HT-29 (cell line): Measurements from ENCODE around the gene JAZF1. TPM values are rescaled to one million over a fixed set of nuclear protein-coding genes. Genes with fewer than 3 reads are reported as not detected.

Source experiments
- DNase-seq: peaks from one replicate; pipeline ENCODE4 v3.0.0-alpha.2; 2015; ENCODE audit warnings: low spot score
- total RNA-seq: library from RNA; depleted of rRNA; stranded (reverse); fragments of >200 nt; shearing (Covaris generic); gene quantifications from 2 replicates; pipeline ENCODE4 v1.2.3, GENCODE V29; 2014

Gene JAZF1
- total RNA-seq, 1 experiment from 2014 or later: not detected

DNA sequence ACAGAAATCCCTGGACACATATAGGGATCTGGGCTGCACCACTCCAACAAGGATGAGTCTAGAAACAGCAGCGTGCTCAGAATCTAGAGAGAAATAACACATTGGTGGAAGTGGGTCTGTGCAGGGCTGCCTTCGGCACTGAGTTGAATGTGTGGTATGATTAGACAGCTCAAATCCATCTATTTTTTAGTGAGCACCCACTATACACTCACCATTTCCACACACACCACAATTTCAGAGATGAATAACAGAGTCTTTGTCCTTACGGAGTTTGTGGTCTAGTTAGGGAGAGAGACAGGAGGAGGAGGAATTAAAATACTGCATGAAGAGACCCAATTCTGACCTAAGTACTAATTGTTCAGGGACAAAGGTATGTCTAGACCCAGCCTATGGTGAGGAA lies 44.2 kb downstream of the JAZF1 start:
- DNase-seq: no peak

DNA sequence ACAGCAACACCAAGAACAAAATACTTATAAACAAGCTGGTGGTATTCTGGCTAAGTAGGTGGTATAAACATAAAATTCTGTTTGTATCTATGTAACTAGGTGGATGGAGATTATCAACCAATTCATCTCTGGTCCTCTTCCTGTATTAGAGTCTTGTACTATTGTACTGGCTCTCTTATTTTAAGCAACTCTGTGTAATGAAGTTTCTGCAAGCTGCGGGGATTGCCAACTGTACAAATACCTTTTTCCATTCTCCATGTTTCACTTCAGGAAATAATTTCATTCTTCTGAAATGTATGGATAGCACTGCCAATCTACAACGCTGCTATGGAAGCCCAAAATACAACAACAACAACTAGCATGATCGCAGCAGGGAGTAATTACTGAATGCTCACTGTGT lies 44.8 kb downstream of the JAZF1 start:
- DNase-seq: no peak

DNA sequence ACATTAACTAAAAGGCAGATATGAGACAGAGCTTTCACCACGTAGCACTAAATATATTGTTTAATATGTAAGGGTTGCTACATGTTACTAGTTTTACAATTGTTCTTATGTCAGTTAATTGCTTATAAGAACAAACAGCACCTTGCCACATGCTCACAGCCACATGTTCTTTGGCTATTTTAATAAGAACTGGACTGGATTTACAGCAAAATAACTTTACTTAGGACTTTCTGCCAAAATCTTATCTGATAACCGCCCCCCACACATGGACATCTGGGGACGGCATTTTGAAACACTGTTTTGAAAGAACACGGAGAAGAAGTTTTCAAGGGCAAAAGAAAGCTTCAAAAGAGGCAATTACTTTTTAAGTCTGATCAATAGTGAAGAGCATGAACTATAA lies 45.3 kb downstream of the JAZF1 start:
- DNase-seq: no peak

DNA sequence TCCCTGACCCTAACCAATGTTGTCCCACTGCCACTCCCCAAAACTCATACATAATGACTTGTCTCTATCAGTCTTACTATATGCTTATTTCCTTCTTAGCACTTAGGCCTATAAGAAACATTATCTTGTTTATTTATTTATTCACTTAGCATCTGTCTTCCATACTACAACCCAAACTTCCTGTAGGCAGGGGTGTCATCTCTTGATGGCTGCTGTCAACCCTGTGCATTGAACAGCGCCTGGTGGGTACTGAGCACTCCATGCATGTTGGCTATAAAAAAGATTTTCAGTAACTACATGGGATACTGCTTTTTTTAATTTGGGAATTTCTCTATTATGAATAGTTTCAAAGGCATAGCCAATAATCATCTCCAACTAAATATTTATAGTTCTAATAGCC lies 46.7 kb downstream of the JAZF1 start:
- no peak for DNase-seq

DNA sequence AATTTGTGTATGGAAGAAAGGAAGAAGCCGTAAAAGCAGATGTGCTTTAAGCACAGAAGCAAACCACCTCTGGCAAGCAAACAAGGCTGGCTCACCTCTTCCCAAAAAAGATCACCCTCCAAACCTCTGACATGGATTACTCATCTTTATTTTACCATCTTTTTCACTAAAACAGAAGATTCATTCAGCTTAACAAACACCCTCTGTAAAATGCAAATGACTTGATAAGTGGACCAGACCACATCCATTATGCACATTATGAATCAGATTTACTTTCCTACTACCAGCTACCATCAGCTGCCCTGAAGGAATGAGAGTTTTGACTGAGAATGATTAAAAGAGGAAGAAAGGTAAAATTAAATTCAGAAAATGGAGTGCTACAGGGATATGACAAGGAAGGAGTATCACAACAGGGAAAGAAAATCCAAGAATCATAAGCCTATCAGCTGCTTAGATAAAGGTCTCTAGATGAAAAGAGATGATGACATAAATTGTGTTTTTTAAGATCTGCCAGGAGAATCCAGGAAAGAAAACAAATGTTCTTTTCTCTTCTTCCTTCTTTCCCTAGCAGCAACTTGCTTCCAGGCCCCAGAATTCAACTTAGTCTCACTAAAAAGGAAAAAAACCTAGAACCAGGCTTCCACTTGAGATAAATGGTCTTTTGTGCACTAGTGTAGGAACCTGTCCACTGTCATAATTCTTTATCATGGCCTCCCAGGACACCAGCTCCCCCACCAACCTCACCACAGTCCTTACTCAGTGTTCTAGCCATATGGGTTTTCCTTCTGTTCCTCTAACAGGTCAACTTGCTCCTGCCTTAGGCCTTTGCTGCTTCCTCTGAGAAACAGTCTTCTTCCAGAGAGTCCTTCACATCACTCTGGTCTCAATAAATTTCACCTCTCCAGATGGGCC lies 47.4 kb downstream of the JAZF1 start:
- no peak for DNase-seq

DNA sequence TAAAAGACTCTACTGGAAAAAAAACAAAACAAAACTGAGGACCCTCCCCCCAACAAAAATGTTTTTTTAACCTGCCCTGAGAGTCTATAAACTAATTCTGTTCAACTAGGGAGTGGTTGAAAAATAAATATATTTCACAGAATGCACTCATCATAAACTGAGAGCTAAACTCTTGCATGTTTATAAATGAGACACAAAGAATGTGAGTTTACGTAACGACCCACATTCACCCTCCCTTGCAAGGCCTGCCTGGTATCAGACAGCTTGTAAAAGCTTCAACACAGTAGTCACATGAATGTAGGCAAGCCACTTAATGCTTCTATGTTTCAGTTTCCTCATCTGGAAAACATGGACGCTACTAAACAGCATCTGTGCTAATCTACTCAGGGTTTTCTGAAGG lies 50.3 kb downstream of the JAZF1 start:
- no peak for DNase-seq

DNA sequence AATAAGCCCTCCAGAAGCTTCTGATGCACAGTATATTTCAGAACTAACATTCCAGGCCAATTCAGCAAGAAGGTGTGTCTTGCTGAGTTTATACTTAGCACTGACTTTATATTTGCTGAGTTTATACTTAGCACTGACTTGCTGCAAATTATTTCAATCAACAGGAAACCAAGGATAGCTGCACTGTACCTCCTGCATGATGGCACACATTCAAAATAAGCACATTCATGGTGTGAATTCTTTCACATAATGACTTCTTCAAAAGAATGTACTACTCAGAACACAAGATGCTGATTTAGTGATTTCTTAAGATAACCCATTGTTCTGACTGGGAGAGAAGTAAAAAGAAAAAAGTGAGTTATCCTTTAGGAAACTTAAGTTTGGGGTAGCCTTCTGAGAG lies 52.0 kb downstream of the JAZF1 start:
- DNase-seq: no peak

DNA sequence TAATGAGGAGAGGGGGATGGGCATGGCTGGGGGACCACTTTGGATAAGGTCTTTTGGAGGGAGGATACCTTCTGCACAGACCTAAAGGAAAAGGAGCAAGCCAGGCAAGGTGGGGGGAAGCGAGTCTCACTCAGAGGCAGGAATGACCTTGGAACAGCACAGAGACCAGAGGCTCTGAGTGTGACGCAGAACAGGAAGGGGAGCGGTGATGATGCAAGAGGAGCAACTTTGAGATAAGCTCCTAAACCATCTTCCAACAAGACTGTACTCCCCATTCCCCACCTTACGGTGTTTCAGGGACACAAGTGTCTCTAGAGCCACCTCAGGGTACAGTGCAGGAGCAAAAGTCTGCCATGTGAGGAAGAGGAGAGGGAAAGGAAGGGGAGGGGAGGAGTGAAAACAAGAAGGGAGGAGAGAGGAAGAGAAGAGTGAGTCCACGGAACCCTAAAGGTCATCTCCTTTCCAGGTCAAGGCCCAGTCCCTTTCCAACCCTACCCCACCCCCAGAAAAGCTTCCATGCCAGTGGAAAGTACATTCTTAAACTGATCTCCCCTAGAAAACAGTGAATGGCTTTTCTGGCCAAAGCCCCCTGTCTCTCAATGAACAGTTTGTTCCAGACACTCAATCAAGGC lies 54.1 kb downstream of the JAZF1 start:
- DNase-seq: no peak

DNA sequence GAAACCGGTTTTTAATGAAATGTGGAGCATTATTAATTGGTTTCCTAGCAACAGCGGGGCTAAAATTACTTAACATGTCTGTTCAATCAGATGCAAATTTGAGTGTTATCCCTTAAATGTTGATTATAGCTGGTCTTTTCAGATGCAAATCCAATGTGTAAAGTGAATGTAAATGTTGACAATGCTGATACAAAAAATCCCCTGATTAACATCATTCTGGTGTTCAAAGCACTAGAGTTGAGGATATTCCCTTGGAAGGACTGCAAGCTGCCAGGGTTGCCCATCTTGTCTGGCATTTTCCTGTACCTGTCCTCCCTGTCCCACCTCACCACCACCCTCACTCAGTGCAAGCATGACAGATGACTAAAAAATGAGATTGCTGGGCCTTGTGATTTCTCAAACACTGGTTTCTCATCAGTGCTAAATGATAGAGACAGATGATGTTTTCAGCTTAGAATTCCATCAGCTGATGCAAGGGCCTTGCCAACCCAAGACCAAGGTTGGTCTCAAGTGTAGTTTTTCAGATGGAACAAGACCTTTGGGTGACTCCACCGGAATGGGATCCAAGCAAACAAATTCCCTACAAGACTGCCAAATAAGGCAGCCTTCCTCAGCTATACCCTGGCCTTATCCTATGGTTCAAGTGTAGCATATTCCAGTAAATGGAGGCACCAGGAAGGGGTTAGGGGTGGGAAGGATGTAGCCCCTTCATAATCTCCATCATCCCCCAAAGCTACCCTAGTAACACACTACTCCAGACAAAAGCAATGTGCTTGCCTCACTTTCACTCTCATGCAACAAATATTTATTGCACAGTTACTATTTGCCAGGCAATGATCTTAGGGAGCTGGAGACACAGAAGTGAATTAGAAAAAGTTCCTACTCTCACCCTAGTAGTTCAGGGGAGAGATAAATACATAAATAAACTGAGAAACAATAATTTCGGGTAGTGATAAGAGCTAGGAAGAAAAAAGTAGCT lies 54.9 kb downstream of the JAZF1 start:
- no peak for DNase-seq

DNA sequence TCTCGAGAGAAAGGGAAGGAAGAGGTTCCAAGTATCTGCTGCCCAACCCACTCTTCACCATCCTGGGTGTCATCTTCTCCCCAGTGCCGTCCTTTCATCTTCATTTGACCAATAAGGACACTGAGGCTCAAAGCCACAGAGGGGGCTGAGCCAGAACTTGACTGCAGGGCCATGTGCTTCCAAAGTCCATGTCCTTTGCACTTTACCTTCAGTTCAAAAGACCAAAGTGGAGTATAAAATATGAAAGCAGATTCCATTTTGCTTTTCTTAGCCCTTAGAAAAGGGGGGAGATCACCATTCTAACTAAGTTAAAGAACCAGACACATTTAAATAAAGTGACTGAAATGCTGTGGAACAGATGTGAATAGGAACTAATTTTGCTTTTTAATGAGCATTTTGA lies 56.2 kb downstream of the JAZF1 start:
- no peak for DNase-seq

DNA sequence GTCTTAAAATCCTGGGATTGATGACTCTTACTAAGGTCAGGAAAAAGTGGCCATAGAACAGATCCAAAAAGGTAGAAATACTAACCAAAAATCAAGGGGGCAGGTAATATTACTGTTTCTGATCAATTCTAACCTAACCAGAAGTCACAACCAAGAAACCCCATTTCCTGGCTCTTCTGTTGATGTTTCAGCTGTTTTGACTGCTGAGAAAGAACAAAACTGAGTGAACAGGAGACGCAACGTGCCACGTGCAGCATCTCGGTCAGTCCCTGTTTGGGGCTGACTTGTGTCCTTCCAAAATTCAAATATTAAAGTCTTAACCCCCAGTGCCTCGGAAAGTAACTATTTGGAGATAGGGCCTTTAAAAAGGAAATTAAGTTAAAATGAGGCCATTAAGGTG lies 56.8 kb downstream of the JAZF1 start:
- no peak for DNase-seq

DNA sequence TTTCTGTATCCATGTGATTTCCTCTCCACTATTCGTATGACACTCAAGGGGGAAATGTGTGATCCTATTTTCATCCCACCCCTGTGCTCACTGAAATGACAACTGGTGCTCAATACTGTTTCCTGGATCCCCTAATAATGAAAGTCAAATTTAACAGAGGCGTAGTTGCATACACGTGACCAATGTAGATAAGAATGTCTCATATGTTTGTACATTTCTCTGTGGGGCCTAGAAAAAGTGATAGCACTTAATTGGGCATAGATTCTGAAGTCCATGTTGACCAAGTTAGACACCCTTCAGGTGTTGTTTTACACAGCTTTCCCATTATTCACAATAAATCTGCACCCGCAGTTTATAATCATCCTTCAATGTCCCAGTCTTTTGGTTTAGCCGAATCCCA lies 59.1 kb downstream of the JAZF1 start:
- DNase-seq: no peak

DNA sequence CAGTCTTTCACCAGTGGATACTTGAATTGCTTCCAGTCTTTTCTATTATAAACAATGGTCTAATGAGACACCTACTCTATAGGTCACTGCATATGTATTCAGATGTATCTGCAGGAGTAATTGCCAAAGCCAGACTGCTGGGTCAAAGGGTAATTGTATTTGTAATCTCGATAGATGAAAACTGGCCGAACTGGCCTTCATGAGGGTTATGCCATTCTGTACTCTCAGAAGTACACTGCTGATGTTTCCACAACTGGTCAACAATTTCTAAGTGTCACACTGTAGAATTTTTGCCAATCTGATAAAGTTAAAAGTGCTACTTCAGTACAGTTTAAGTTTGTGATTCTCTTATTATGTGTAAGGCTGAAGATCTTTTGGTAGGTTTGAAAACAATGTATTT lies 64.6 kb downstream of the JAZF1 start:
- no peak for DNase-seq

DNA sequence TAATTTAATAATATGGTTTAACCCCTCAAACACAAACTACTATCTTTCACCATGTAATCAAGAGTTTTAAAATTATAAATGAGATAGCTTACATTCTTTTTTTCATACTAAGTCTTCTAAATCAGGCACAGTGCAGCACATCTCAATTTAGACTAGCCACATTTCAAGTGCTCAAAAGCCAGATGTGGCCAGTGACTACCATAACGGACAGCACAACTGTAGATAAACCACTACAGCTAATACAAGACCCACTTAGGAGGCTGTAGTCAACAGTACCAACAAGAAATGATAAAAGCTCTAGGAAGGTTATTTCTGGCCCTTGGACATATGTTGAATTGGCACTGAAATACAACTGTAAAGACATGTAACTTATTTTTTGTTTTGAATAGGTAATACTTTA lies 65.3 kb downstream of the JAZF1 start:
- no peak for DNase-seq

DNA sequence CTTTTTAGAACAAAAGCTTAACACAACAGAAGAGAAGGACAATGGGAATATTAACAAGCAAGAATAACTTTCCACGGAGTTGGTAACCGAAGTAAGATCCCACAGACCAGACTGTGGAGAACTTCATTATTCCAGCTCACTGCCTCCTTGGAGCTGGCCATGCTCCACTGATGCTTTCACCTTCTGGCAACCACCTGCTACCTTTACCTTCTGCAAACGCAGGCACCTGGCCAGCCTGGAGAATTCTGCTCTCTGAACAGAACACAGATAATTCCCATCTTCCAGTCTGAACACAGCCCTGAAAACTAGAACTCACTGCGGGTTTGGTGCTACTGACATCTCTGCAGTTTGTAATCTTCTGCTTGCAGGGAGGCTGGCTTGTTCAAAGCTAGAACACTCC lies 66.5 kb downstream of the JAZF1 start:
- no peak for DNase-seq

DNA sequence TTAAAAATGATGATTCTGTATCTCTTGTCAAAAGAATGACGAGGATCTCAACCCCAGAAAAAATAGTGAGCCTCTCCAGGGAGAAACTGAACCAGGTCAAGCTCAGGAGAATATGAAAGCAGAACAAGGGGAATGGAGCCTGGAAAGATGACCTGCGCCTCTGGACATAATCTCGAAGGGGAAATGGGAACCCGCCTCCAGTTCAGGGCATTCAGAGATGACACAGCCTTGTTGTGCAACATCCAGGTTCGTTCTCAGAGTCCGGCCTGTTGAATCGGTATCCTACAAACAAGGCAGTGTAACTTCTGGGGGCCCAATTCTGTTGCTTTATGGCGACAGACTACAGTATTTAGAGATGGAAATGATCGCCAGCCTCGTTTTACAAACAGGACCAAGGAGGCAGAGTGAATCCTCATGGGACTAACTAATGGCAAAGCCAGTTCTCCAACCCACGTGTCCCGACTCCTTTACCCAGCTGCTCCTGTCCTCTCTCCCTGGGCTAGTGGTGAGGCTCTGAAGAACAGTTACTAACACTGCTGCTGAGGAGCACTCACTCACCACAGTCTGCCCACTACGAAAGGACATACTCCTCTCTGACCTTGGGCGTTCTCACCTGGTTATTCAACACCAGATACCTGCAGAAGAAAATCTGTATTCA lies 67.6 kb downstream of the JAZF1 start:
- no peak for DNase-seq

DNA sequence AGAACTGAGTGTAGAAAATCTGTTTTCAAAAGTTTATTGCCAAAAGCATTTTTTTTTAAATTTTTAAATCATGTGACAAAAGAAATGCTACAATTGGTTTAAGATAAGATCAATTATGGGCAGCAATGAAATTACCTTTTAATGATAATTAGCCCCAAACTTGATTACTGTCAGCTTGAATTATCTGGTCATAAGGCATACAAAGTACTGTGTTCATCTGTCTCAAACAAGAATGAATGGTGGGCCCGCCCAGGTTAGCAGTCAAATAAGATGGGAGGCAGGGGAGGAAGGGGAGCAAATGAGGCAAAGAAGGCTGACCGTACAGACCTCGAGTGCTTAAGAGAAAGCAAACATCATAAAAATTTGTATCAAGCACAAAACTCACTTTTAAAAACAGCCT lies 68.1 kb downstream of the JAZF1 start:
- no peak for DNase-seq

DNA sequence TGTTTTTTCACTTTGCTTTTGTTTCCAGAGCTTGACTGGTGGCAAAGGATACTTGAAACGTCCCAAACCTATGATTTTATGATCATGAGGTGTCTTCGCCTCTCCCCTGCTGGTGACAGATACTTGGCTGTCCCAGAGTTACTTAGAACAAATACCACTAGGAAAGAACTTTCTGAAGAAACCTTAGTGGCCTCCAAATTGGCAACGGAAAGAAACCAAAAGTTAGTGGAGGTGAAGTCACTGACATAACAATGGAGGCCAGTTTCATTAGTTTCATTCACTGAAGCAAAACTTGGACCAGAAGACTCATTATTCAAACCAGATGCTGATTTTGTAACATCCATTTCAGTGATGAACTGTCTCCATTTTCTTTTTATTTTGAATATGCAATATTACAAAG lies 68.6 kb downstream of the JAZF1 start:
- no peak for DNase-seq

DNA sequence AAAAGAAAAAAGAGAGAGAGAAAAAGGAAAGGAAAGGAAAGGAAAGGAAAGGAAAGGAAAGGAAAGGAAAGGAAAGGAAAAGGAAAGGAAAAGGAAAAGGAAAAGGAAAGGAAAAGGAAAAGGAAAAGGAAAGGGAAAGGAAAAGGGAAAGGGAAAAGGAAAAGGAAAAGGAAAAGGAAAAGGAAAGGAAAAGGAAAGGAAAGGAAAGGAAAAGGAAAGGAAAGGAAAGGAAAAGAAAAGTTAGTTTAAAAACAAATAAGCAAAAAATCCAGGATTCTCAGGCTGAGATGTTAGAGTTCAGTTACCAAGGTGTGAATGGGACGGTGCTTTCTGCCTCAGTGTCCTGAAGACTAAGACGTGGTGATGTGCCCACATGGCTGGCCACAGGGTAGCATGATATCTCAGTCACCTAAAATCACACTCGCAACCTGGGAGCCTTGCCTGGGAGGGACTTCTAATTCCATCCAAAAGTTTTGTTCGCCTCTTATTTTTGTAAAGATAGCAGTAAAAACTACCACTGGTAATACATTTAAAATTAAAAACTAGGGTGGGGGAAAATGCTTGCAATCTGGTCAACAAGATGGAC lies 70.1 kb downstream of the JAZF1 start:
- no peak for DNase-seq

DNA sequence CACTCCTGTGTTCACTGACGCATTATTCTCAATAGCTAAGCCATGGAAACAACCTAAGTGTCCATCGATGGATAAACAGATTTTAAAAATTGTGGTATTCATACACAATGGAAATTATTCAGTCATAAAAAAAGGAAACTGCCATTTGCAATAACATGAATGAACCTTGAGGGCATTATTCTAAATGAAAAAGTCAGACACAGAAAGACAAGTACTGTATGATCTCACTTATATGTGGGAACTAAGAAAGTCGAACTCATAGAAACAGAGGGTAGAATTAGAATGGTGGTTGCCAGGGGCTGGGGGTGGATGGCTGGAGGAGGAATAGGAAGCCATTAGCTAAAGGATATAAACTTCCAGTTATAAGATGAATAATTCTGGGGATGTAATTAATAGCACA lies 71.8 kb downstream of the JAZF1 start:
- no peak for DNase-seq

DNA sequence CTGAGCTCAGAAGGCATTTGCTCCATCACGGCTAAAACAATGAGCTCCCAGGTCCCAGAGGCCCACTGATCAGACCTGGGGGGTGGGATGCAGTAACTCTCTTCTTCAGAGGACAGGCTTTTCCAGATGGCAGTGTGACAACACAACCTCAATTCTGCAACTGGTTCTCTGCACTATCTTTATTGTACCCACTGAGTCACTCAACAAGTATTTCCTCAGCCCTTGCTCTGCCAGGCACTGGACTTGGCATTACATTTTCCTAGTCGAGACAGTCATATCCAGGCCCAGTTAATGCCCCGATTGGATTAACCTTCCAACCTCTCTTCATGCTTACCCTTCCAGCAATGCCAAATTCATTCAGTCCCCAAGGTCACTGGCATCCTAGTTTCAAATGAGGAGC lies 72.6 kb downstream of the JAZF1 start:
- DNase-seq: no peak
